Measurements from ENCODE around the gene CNTN1. TPM values are rescaled to one million over a fixed set of nuclear protein-coding genes. Genes with fewer than 3 reads are reported as not detected.

The CNTN1 gene
- polyA plus RNA-seq, 1 donor (not counting 4 experiments of a cell fraction or from before 2014, with no cell fraction given) = 19.0 TPM

DNA sequence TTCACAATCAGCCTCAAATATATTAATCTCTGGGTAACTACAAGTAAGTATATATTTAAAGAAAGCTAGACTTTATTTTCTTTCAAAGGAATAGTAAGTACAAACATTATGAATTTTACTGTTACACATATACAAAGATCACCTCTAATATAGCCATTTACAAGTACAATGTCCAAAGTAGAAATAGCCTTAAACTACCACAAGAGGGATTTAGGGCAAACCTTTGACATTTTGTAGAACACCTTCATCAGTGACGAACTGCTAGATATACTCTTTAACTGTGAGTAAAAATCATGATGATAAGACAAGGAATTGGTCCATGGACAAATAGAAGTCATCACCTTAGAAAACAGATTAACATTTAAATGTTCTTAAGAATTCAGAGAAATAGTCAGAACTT, 69.8 kb downstream of the CNTN1 start:
- Histone ChIP-seq H3K27me3 (ENCODE audit: control insufficient read depth, extremely low read depth, insufficient read depth, low read length) (no peaks in the 10 kb centered on the region), H4K20me1 (ENCODE audit: control insufficient read depth, extremely low read depth, insufficient read depth, low read length) (no peaks in the 10 kb centered on the region), H3K9me1 (ENCODE audit: control insufficient read depth, extremely low read depth, insufficient read depth, low read length) (no peaks in the 10 kb centered on the region), H3K27ac (ENCODE audit: control insufficient read depth, insufficient read depth, low read length) (no peak overlapping the region), H3K9me3 (ENCODE audit: control insufficient read depth, low read depth, low read length) (no peaks in the 10 kb centered on the region), H2AFZ (ENCODE audit: control insufficient read depth, low read length) (no peak overlapping the region), H3K4me3 (ENCODE audit: control insufficient read depth in 2 of 3, extremely low read depth in 1 of 3, insufficient read depth in 2 of 3, low read depth in 1 of 3, low read length in 3 of 3) (no peak overlapping the region), H3K4me2 (ENCODE audit: control insufficient read depth, extremely low read depth, insufficient read depth, low read depth, low read length) (no peak overlapping the region), H3K79me2 (ENCODE audit: control insufficient read depth, insufficient read depth, low read length) (no peaks in the 10 kb centered on the region), H3K9ac (ENCODE audit: control insufficient read depth, extremely low read depth, insufficient read depth, low read length) (no peak overlapping the region), H3K36me3 (ENCODE audit: control insufficient read depth in 2 of 2, extremely low read depth in 1 of 2, insufficient read depth in 2 of 2, low read length in 2 of 2) (no peaks in the 10 kb centered on the region), H3K4me1 (ENCODE audit: control insufficient read depth, extremely low read depth, insufficient read depth, low read length) (no peaks in the 10 kb centered on the region)
- dilution Hi-C loops (cut with MboI; ENCODE audit: extremely low pct_ligation_motif_present, low sequenced_read_pairs) = no loop called here
- TF ChIP-seq CTCF (optimal IDR thresholded peaks at IDR 0.05 in 1 of 3, IDR thresholded peaks at IDR 0.05 in 1 of 3, conservative IDR thresholded peaks at IDR 0.05 in 1 of 3; ENCODE audit: extremely low read depth in 1 of 3, insufficient read depth in 2 of 3, low read length in 3 of 3) = peak in 1 of 3 experiments; percentile 22
- no peak for TF ChIP-seq EZH2 (IDR thresholded peaks at IDR 0.05; ENCODE audit: low read length)
- DNase-seq (ENCODE audit: low read depth, low spot score) (no peak), FAIRE-seq (peak; percentile 26)

DNA sequence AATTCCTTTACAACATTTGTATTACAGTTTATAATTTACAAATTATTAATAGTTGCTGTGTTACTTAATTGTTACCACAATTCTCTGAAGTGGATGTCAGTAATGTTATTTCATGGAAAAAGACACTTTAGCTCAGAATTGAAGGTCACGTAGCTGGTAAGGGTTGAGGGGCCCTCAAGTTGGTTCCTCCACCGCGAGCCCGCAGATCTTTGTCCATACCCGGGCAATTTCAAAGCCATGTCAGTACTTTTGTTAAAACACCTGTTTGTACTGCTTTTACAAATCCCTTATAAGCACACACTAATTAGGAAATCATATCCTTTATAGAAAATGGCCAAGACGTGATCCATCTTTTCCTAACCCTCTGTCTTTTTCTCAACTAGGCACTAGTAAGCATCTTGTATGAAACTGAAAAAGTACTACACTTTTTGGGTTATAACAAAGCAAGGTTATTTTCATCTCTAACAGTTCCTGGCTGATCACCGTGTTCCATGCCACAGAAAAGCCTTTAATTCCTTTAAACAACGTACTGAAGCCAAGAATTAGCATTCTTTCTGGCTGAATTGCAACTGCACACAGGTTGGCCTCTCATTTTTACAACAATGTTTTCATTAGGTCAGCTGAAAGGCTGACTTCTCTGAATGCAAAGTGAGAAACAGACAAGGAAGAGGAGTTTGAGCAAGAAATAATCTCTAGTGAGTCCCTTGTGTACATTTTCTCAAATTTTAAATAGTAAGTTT, 76.1 kb downstream of the CNTN1 start:
- H3K9ac ChIP-seq (ENCODE audit: control insufficient read depth, extremely low read depth, insufficient read depth, low read length) = no peak overlapping the region
- H3K79me2 ChIP-seq (ENCODE audit: control insufficient read depth, insufficient read depth, low read length) = no peaks in the 10 kb centered on the region
- H3K4me2 ChIP-seq (ENCODE audit: control insufficient read depth, extremely low read depth, insufficient read depth, low read depth, low read length) = no peak overlapping the region
- H3K27me3 ChIP-seq (ENCODE audit: control insufficient read depth, extremely low read depth, insufficient read depth, low read length) = no peaks in the 10 kb centered on the region
- peak overlapping the region; percentile 33 for H2AFZ ChIP-seq (ENCODE audit: control insufficient read depth, low read length)
- H3K9me1 ChIP-seq (ENCODE audit: control insufficient read depth, extremely low read depth, insufficient read depth, low read length) = no peaks in the 10 kb centered on the region
- no peaks in the 10 kb centered on the region for H3K36me3 ChIP-seq (ENCODE audit: control insufficient read depth in 2 of 2, extremely low read depth in 1 of 2, insufficient read depth in 2 of 2, low read length in 2 of 2)
- dilution Hi-C loops (cut with MboI; ENCODE audit: extremely low pct_ligation_motif_present, low sequenced_read_pairs) = no loop called here
- no peak overlapping the region for H3K4me3 ChIP-seq (ENCODE audit: control insufficient read depth in 2 of 3, extremely low read depth in 1 of 3, insufficient read depth in 2 of 3, low read depth in 1 of 3, low read length in 3 of 3)
- no peak for DNase-seq (ENCODE audit: low read depth, low spot score)
- H3K4me1 ChIP-seq (ENCODE audit: control insufficient read depth, extremely low read depth, insufficient read depth, low read length) = no peaks in the 10 kb centered on the region
- FAIRE-seq = no peak
- TF ChIP-seq EZH2 (IDR thresholded peaks at IDR 0.05; ENCODE audit: low read length) (no peak), CTCF (optimal IDR thresholded peaks at IDR 0.05 in 1 of 3, IDR thresholded peaks at IDR 0.05 in 1 of 3, conservative IDR thresholded peaks at IDR 0.05 in 1 of 3; ENCODE audit: extremely low read depth in 1 of 3, insufficient read depth in 2 of 3, low read length in 3 of 3) (no peak)
- H3K9me3 ChIP-seq (ENCODE audit: control insufficient read depth, low read depth, low read length) = no peaks in the 10 kb centered on the region
- H4K20me1 ChIP-seq (ENCODE audit: control insufficient read depth, extremely low read depth, insufficient read depth, low read length) = no peaks in the 10 kb centered on the region
- no peak overlapping the region for H3K27ac ChIP-seq (ENCODE audit: control insufficient read depth, insufficient read depth, low read length)

Data from keratinocyte (primary cell).